SK-N-SH treated with all-trans-retinoic acid at 6 μM for 48 hours (cell line): ENCODE results near the gene SLF1.

Source experiments
- ARNTL ChIP-seq: fragments of 450-650 bp; formaldehyde crosslinking; IDR thresholded peaks from 2 replicates; pipeline ENCODE4 v1.5.0; 2020; ENCODE audit warnings: low read depth, mild to moderate bottlenecking, moderate library complexity, borderline replicate concordance
- CSRNP3 ChIP-seq: fragments of 250-450 bp; sonication (Bioruptor Pico); IDR thresholded peaks from 2 replicates; pipeline ENCODE4 v1.5.1; 2021; ENCODE audit warnings: mild to moderate bottlenecking, moderate library complexity
- OSR1 ChIP-seq: fragments of 250-450 bp; sonication (Bioruptor Pico); IDR thresholded peaks from 2 replicates; pipeline ENCODE4 v1.8.0; 2022; ENCODE audit warnings: moderate library complexity, mild to moderate bottlenecking, inconsistent platforms
- PATZ1 ChIP-seq: fragments of 250-450 bp; sonication (Bioruptor Pico); IDR thresholded peaks from 2 replicates; pipeline ENCODE4 v1.8.0; 2020; ENCODE audit warnings: mild to moderate bottlenecking, moderate library complexity, borderline replicate concordance
- ZFP3 ChIP-seq: fragments of 250-450 bp; sonication (Bioruptor Pico); IDR thresholded peaks from 2 replicates; pipeline ENCODE4 v1.5.0; 2020; ENCODE audit warnings: mild to moderate bottlenecking, moderate library complexity
- ZFP30 ChIP-seq: fragments of 450-650 bp; formaldehyde crosslinking; IDR thresholded peaks from 2 replicates; pipeline ENCODE4 v1.5.0; 2022; ENCODE audit warnings: mild to moderate bottlenecking, moderate library complexity
- ZNF565 ChIP-seq: fragments of 450-650 bp; formaldehyde crosslinking; conservative IDR thresholded peaks from 2 replicates; pipeline ENCODE4 v1.5.0; 2020; ENCODE audit warnings: low read depth, mild to moderate bottlenecking, moderate library complexity
- TF ChIP-seq, protein P1 (sequence below): fragments of 250-450 bp; sonication (Bioruptor Pico); IDR thresholded peaks from 2 replicates; pipeline ENCODE4 v1.5.0; 2020; ENCODE audit warnings: mild to moderate bottlenecking, moderate library complexity
- TF ChIP-seq, protein P2 (sequence below): fragments of 250-450 bp; sonication (Bioruptor Pico); IDR thresholded peaks from 2 replicates; pipeline ENCODE4 v1.8.0; 2021; ENCODE audit warnings: low read depth, mild to moderate bottlenecking, moderate library complexity, borderline replicate concordance

- TF ChIP-seq PATZ1 (CRISPR knock-in tag): no peak
- TF ChIP-seq ZFP3 (CRISPR knock-in tag): no peak
- no peak for TF ChIP-seq ARNTL (CRISPR knock-in tag)
- no peak for TF ChIP-seq OSR1 (CRISPR knock-in tag)
- no peak for TF ChIP-seq CSRNP3
- no peak for TF ChIP-seq ZFP30 (CRISPR knock-in tag)
- no peak for TF ChIP-seq ZNF565 (CRISPR knock-in tag)
- TF ChIP-seq, protein P1, sequence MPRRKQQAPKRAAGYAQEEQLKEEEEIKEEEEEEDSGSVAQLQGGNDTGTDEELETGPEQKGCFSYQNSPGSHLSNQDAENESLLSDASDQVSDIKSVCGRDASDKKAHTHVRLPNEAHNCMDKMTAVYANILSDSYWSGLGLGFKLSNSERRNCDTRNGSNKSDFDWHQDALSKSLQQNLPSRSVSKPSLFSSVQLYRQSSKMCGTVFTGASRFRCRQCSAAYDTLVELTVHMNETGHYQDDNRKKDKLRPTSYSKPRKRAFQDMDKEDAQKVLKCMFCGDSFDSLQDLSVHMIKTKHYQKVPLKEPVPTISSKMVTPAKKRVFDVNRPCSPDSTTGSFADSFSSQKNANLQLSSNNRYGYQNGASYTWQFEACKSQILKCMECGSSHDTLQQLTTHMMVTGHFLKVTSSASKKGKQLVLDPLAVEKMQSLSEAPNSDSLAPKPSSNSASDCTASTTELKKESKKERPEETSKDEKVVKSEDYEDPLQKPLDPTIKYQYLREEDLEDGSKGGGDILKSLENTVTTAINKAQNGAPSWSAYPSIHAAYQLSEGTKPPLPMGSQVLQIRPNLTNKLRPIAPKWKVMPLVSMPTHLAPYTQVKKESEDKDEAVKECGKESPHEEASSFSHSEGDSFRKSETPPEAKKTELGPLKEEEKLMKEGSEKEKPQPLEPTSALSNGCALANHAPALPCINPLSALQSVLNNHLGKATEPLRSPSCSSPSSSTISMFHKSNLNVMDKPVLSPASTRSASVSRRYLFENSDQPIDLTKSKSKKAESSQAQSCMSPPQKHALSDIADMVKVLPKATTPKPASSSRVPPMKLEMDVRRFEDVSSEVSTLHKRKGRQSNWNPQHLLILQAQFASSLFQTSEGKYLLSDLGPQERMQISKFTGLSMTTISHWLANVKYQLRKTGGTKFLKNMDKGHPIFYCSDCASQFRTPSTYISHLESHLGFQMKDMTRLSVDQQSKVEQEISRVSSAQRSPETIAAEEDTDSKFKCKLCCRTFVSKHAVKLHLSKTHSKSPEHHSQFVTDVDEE (CRISPR knock-in tag): no peak
- TF ChIP-seq, protein P2, sequence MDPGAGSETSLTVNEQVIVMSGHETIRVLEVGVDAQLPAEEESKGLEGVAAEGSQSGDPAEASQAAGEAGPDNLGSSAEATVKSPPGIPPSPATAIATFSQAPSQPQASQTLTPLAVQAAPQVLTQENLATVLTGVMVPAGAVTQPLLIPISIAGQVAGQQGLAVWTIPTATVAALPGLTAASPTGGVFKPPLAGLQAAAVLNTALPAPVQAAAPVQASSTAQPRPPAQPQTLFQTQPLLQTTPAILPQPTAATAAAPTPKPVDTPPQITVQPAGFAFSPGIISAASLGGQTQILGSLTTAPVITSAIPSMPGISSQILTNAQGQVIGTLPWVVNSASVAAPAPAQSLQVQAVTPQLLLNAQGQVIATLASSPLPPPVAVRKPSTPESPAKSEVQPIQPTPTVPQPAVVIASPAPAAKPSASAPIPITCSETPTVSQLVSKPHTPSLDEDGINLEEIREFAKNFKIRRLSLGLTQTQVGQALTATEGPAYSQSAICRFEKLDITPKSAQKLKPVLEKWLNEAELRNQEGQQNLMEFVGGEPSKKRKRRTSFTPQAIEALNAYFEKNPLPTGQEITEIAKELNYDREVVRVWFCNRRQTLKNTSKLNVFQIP (CRISPR knock-in tag): no peak
Observed at GRCh38 chr5:94614156-94614805, 4.2 kb upstream of the SLF1 start.
